HG03060 (cell line): ENCODE data around the gene BCR.

ENCODE experiments used
- ATAC-seq: cut with Tn5 transposase; IDR thresholded peaks from one replicate; pipeline ENCODE4 v1.9.1; 2021; ENCODE audit warnings: low read depth, moderate number of reproducible peaks; ENCODE audit not compliant: unreplicated experiment

The BCR gene

DNA sequence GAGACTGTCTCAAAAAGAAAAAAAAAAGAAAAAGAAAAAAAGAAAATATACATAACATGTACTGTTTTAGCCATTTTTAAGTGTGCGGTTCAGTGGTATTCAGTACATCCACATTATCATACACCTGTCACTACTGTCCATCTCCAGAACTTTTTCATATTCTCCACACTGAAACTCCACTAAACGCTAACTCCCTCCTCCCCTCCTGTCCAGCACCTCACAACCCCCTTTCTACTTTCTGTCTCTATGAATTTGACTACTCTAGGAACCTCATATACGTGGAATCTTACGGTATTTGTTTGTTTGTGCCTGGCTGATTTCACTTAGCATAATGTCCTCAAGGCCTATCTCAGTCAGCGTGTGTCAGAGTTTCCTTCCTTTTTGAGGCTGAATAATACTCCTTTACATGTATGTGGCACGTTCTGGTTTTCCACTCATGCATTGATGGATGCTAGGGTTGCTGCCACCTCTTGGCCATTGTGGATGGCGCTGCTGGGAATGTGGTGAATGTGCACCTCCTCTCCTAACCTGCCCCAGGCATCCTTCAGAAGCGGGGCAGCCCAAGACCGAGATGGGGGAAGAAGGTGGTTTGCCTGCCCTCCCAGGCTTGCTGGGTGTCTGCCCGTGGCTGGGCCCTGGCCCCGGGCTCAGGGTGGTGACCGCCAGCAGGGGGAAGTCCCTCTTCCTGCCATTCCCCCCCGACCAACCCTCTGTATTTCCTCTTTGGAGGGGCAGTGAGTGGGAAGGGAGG, 60.5 kb downstream of the BCR start:
- no peak for ATAC-seq

DNA sequence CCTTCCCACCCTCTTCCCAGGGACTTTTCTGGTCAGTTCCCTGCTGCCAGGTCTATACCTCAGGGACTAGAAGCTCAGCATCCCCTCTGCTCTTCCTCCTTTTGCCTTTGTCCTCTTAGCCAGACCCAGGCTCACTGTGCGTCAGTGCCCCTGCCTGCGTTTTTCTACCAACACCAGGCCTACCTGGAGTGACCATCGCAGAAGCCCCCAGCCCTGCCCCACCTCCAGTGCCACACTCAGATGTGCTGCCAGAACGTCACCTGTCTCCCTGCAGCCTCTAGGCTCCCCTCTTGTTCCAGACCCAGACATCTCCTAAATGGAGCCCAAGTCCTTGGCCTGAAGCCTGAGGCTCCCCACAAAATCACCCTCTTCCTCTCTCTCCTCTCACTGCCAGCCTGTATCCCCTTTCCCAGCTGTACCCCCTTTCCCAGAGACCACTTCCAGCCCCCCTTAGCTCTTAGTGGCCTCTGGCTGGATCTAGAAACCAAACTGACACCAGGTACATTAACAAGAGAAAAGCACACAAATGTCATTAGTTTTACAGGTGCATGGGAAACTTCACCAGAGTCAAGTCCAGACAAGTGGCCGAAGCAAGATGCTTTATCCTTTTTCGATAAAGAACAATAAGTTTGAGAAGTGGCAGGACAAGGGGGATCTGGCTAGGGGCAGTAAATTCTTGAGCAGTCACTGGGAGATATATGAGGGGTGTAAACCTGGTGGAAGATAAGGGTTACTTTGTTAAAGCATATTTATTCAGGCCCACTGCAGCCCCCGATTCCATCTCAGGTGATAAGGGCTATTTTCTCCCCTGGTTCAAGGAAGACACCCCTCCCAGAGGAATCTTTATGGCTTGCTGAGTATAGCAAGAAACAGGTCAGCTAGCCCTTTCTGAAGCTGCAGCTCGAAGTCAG, 61.5 kb downstream of the BCR start:
- no peak for ATAC-seq

DNA sequence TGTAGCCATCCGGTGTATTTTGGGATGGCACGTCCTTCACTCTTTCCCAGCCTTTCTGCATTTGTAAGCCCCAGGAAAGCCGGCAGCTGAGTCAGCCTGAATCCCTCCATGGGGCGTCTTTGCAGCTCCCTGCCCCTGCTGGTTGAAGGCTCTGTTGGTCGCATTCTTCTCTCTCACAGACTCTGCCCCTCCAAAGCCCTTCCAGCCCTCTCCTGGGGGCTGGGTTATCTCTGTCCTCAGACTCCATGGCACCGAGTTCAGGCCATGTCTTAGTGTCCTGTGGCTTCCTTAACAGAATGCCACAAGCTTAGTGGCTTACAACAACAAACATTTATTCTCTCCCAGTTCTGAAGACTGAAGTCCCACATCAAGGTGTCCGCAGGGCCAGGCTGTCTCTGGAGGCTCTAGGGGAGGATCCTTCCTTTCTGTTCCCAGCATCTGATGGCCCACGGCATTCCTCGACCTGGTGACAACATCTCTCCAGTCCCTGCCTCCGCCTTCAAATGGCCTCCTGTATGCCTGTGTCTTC, 62.2 kb downstream of the BCR start:
- ATAC-seq: no peak

- ATAC-seq: no peak
Measured at GRCh38 chr22:23243006-23243573, 62.8 kb downstream of the BCR start.

DNA sequence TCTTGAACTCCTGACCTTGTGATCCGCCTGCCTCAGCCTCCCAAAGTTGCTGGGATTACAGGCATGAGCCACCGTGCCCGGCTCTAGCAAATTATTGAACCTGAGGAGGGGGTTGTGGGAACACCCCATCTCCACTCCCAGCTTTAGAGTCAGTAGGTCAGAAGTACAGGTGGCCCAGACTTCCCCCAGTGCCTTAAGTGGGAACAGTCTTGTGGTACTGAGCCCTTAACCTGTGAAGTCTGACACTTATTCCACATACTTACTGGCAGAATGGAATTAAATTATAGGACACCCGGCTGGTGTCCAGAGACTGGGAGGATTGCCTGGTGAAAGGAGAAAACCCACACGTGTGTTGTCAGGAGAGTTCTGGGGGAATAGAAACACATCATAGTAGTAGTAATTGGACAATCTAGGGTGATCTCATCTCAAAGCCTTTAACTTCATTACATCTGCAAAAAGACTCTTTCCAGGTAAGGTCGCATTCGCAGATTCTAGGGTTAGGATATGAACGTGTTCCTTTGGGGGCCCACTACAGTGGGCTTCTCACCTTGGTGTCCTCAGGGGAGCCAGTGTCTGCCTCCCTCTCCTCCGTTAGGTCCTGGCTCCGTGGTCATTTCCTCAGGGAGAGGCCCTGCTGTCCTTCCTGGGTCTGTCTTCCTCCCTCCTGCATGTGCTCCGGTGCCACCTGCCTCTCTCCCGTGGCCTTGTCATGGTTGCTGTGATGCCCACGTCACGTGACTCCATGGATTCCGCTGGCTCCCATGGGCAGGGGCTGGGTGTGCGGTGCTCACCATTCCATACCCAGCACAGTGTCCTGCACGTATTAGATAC, 63.8 kb downstream of the BCR start:
- no peak for ATAC-seq

GRCh38 chr22:23244690-23245044, 64.4 kb downstream of the BCR start:
- no peak for ATAC-seq

DNA sequence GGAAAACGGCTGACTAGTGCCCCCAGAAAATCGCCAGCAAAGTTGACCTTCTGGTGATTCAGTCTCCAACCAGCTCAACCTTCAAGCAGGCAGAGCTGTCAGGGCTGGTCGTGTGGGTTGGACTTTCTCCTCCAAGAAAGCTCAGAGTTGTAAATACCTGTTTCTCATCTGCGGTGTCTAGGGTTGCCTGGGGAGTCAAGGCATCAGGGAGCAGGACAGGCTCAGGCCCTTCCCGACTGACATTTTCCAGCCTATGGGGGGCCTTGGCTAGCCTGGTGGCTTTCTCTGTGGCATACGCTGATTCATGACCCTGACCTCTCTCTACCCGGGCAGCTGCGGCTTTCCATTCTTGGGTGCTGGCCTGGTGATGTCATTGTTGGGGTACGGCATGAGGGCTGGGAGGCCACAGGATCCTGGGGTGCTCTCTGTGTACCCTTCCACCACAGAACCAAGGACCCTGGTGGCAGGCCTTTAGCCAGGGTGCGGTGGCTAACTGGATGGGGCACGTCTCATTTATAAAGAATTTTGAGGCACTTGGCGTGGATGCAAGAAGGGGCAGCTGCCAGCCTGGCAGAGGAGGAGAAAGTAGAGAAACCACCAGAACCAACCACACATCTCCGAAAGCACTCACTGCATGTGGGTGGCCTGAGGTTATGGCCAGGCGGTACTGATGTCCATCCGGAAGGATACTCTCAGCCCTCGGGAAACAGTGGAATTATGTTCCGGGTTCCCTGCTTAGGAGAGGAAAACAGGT, 64.9 kb downstream of the BCR start:
- no peak for ATAC-seq

DNA sequence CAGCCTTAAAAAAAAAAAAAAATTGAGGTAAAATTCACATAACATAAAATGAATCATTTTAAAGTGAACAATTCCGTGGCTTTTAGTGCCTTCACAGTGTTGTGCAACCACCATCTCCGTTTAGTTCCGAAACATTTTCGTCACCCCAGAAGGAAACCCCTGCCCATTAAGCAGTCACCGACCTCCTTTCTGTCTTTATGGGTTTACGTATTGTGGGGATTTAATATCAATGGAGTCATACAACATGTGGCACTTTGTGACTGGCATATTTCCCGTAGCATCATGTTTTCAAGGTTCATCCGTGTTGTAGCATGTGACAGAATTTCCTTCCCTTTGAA, 65.5 kb downstream of the BCR start:
- ATAC-seq: no peak

DNA sequence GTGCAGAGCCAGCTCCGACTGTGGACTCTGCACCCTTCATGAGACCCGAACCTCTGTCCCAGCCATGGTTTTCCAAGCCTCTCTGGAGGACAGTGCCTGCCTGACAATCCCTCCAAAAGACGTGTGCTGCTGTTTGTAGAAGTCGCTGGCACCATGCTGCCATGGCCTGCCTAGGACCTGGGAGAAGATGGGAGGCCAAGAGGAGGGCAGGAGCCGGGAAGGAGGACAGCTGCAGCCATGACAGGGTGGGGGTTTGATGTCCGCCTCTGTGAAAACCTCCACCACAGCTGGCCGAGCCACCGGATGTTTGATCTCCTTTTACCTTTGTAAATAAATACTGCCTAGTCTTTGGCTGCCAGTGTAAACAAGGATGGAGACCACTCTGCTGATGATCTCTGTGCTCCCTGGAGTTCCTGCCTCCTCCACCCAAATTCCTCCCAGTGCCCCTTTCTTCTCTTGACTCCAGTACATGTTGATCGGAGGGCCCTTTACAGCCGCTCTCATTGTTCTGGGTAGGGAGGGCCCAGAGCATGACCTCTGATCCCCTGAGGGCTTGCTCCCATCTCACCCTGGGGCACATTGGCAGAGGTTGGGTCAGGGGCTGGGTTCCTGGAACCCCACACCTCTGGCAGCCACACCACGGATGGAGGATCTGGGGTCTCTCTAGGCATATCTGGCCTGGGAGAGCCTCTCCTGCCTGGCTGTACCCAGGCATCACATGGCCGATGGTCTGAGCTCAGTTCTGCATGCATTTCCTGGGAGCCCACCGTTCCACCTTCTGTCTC, 66.9 kb downstream of the BCR start:
- ATAC-seq: no peak

GRCh38 chr22:23248583-23248982, 68.3 kb downstream of the BCR start:
- no peak for ATAC-seq

- ATAC-seq: no peak
Measured at GRCh38 chr22:23250056-23250784, 69.9 kb downstream of the BCR start.

DNA sequence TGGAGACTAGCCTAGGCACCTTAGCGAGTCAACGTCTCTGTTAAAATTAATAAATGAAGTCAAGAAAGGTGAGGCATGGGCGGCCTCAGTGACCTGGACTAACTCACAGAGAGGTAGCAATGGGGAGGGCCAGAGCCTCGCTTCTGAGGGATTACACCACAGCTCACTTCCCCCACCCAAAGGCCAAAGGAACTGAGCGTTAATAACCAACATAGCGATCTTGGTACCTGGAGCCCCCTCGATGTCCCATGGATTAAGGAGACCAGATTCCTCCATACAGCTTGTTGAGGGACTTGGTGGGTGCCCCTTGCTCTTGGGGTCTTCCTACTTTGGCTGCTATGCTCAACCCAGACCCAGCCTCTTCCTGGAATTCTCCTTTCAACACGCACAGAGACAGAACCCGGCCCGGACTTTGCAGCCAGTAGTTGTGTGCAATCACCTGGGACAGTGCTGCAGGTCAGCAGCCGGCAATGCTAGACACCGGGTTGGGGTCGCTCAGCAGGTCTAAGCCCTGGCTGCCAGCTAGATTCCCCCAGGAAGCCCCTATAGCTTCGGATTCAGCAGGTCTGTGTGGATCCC, 70.6 kb downstream of the BCR start:
- no peak for ATAC-seq

DNA sequence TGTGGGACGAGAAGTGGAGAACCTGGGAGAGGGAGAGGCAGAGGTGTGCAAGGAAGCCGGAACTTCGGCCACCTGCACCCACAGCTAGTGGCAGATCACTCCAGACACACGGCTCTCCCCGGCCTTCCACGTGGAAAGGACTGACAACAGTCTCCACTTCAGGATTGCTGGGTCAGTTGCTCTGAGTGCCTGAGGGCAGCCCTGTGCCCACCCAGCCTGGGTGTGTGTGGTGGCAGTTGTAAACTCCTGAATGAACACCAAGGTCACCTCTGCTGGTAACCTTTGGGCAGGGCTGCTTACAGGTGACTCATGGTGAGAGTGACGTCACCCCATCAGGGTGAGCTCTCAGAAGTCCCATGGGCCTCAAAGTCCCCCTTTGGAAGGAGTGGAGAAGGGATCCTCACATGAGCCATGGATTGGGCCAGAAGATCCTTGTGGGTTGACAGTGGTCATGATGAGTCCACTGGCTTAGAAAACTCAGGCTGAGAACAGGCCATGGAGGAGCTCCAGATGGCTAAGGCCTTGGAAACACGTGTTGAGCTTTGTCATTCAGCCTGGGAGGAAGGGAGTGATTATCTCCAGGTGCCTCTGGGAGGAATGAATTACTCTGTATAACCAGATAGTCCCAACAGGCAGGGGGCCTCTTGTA, 71.3 kb downstream of the BCR start:
- ATAC-seq: no peak

DNA sequence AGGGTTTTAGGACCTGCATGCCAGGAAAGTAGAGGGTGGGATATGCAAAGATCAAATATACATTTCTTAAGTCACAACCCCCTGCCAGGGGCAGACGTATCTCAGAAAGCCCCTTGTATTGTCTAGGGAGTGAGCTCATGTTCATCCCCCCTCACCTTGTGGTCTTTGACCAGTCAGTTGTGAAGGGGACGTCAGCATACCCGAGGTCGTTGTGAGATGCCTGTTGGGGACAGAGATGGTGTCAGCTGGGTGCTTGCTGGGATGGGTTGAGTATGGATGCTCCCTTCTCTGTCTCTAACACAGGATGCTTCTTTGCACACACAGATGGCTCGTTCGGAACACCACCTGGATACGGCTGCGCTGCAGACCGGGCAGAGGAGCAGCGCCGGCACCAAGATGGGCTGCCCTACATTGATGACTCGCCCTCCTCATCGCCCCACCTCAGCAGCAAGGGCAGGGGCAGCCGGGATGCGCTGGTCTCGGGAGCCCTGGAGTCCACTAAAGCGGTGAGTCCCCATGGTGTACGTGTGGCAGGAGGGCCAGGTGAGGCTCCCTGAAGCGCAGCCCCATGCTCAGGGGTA, 73.3 kb downstream of the BCR start:
- ATAC-seq: no peak

GRCh38 chr22:23255506-23256170, 75.3 kb downstream of the BCR start:
- no peak for ATAC-seq

DNA sequence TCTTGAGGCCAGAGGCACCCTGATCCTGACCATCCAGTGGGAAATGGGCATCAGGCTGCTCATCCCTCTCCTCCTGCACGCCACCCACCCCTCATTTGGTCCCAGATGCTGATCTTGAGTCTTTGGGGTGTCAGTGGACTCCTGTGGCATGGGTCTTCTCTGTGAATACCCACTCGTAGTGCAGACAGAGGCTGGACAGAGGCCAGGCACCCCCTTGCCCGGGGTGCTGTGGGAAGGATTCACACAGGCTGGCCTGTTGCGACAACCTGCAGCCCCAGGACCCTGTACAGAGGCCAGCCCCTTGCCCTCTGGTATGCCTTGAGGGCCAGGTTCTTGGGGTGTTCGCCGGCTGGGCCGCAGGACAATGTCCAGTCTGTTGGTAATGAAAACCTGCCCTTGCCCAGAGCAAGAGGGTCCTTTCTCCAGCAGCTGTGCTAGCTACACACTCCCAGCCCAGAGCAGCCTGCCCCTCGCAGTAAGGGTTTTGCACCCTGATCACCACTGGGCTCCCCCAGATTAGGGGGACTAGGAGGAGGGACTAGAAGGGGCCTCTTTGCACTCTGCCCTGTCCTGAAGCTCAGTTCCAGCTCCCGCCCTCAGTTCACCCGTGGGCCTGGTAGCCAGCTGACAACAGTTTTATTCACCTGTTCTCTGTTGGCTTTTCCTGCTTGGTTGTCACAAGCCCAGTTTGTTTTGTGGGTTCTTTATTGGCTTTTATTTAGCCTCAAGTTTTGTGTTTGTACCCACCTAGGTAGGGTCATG, 76.0 kb downstream of the BCR start:
- no peak for ATAC-seq
